ENCODE results near the gene TRIP6. TPM values are rescaled to one million over a fixed set of nuclear protein-coding genes. Genes with fewer than 3 reads are reported as not detected.
"Not testable (repeated sequence)": the region's sequence is repeated elsewhere in the genome, so short reads cannot be mapped to it uniquely, and the experiment has no call there.

TRIP6 gene
- total RNA-seq, 1 experiment from 2014 or later = 360 TPM

GRCh38 chr7:100836812-100837098 lies 30.4 kb upstream of the TRIP6 start:
- in situ Hi-C loops (cut with HindIII; ENCODE audit: low sequenced_read_pairs) = no loop called here
- DNase-seq (ENCODE audit: low spot score) = no peak

- in situ Hi-C loops (cut with HindIII; ENCODE audit: low sequenced_read_pairs) = no loop called here
- DNase-seq (ENCODE audit: low spot score) = peak; percentile 93
Observed at GRCh38 chr7:100837099-100837836, 29.9 kb upstream of the TRIP6 start.

- in situ Hi-C loops (cut with HindIII; ENCODE audit: low sequenced_read_pairs) = no loop called here
- no peak for DNase-seq (ENCODE audit: low spot score)
Observed at GRCh38 chr7:100839361-100839760, 27.8 kb upstream of the TRIP6 start.

GRCh38 chr7:100840470-100841100 lies 26.6 kb upstream of the TRIP6 start:
- in situ Hi-C loops (cut with HindIII; ENCODE audit: low sequenced_read_pairs) = no loop called here

GRCh38 chr7:100847360-100847759 lies 19.8 kb upstream of the TRIP6 start:
- in situ Hi-C loops (cut with HindIII; ENCODE audit: low sequenced_read_pairs) = no loop called here
- no peak for DNase-seq (ENCODE audit: low spot score)

More at GRCh38 chr7:100840470-100841100, 26.6 kb upstream of the TRIP6 start:
- DNase-seq (ENCODE audit: low spot score) = no peak

GRCh38 chr7:100852048-100852872 lies 14.9 kb upstream of the TRIP6 start, which contains the start of gene SLC12A9:
Gene SLC12A9, plus strand, starts transcription at chr7:100852713. Its CDS starts 1,485 bp downstream, at chr7:100854198.
- in situ Hi-C loops (cut with HindIII; ENCODE audit: low sequenced_read_pairs) = no loop called here
- DNase-seq (ENCODE audit: low spot score) = peak; percentile 87

- in situ Hi-C loops (cut with HindIII; ENCODE audit: low sequenced_read_pairs) = no loop called here
Observed at GRCh38 chr7:100854146-100854895, 12.9 kb upstream of the TRIP6 start.

GRCh38 chr7:100854899-100855298 lies 12.3 kb upstream of the TRIP6 start:
- in situ Hi-C loops (cut with HindIII; ENCODE audit: low sequenced_read_pairs) = not testable (repeated sequence)

More at GRCh38 chr7:100854146-100854895, 12.9 kb upstream of the TRIP6 start:
- no peak for DNase-seq (ENCODE audit: low spot score)

GRCh38 chr7:100855515-100855914 lies 11.7 kb upstream of the TRIP6 start:
- DNase-seq (ENCODE audit: low spot score) = no peak
- in situ Hi-C loops (cut with HindIII; ENCODE audit: low sequenced_read_pairs) = no loop called here

More at GRCh38 chr7:100854899-100855298, 12.3 kb upstream of the TRIP6 start:
- DNase-seq (ENCODE audit: low spot score) = not testable (repeated sequence)

GRCh38 chr7:100856871-100857282 lies 10.3 kb upstream of the TRIP6 start:
- no peak for DNase-seq (ENCODE audit: low spot score)
- in situ Hi-C loops (cut with HindIII; ENCODE audit: low sequenced_read_pairs) = no loop called here

- no peak for DNase-seq (ENCODE audit: low spot score)
- in situ Hi-C loops (cut with HindIII; ENCODE audit: low sequenced_read_pairs) = no loop called here
Observed at GRCh38 chr7:100859856-100860255, 7.3 kb upstream of the TRIP6 start.

GRCh38 chr7:100860702-100861615 lies 6.2 kb upstream of the TRIP6 start:
- no peak for DNase-seq (ENCODE audit: low spot score)
- in situ Hi-C loops (cut with HindIII; ENCODE audit: low sequenced_read_pairs) = no loop called here

GRCh38 chr7:100861616-100861985 lies 5.6 kb upstream of the TRIP6 start:
- DNase-seq (ENCODE audit: low spot score) = no peak
- in situ Hi-C loops (cut with HindIII; ENCODE audit: low sequenced_read_pairs) = no loop called here

GRCh38 chr7:100863406-100863950 lies 3.7 kb upstream of the TRIP6 start:
- in situ Hi-C loops (cut with HindIII; ENCODE audit: low sequenced_read_pairs) = no loop called here

GRCh38 chr7:100864263-100864845 lies 2.8 kb upstream of the TRIP6 start:
- in situ Hi-C loops (cut with HindIII; ENCODE audit: low sequenced_read_pairs) = no loop called here
- no peak for DNase-seq (ENCODE audit: low spot score)

More at GRCh38 chr7:100863406-100863950, 3.7 kb upstream of the TRIP6 start:
- no peak for DNase-seq (ENCODE audit: low spot score)

GRCh38 chr7:100865372-100865911 lies 1.7 kb upstream of the TRIP6 start:
- in situ Hi-C loops (cut with HindIII; ENCODE audit: low sequenced_read_pairs) = no loop called here
- peak; percentile 75 for DNase-seq (ENCODE audit: low spot score)

- peak; percentile 85 for DNase-seq (ENCODE audit: low spot score)
- in situ Hi-C loops (cut with HindIII; ENCODE audit: low sequenced_read_pairs) = no loop called here
Observed at GRCh38 chr7:100865938-100866728, 1.1 kb upstream of the TRIP6 start.

Data from G401 (cell line).